GM12875 (cell line): Measurements from ENCODE around the gene RPTOR.

Experiments
- H3K4me3 ChIP-seq: one replicate; pipeline ENCODE4 v1.5.1; 2011; ENCODE audit warnings: low read depth, low read length, control low read depth
- CTCF ChIP-seq: IDR thresholded peaks from 2 replicates; pipeline ENCODE4 v1.5.1; 2011; ENCODE audit warnings: low read depth, mild to moderate bottlenecking, control low read depth, inconsistent platforms, low read length, moderate library complexity, borderline replicate concordance; ENCODE audit not compliant: insufficient read depth

The RPTOR gene

GRCh38 chr17:80996422-80997305 lies 452.0 kb downstream of the RPTOR start:
- no peak overlapping the region for H3K4me3 ChIP-seq
- no peak for TF ChIP-seq CTCF

DNA sequence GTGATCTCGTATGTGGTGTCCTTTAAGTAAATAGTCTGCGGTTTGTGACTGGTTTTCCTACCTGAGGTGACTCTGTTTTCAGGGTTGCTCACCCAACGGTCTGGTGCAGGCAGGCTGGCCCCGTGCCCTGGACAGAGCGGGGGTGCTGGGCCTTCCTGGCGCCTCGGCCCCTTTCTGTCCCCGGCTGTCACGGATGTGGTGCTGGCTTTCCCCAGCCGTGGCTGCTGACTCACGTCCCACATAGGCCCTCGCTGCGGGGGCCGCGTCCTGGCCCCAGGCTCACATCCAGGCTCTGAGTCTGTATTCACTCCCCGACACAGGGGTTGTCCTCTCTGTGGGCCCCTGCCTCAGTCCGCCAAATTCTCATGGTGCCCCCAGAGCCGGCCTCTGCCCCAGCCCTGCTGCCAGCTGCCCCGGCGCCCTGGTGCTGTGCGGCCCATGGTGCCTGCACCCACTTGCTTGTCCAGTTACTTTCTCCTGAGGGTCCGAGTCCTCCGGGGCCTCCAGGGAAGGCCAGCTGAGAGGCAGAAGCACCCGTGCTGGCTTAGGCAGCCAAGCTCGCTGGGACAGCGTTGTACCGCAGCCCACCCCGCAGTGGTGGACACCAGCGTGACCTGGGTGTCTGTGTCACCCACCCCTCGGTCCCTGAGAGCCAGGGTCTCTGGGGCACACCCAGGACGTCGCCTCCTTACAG lies 452.9 kb downstream of the RPTOR start:
- H3K4me3 ChIP-seq = no peak overlapping the region
- no peak for TF ChIP-seq CTCF

GRCh38 chr17:80998118-80998747 lies 453.6 kb downstream of the RPTOR start:
- H3K4me3 ChIP-seq = no peak overlapping the region
- TF ChIP-seq CTCF = no peak

- no peak overlapping the region for H3K4me3 ChIP-seq
- TF ChIP-seq CTCF = no peak
Measured at GRCh38 chr17:80998748-80999535, 454.3 kb downstream of the RPTOR start.

DNA sequence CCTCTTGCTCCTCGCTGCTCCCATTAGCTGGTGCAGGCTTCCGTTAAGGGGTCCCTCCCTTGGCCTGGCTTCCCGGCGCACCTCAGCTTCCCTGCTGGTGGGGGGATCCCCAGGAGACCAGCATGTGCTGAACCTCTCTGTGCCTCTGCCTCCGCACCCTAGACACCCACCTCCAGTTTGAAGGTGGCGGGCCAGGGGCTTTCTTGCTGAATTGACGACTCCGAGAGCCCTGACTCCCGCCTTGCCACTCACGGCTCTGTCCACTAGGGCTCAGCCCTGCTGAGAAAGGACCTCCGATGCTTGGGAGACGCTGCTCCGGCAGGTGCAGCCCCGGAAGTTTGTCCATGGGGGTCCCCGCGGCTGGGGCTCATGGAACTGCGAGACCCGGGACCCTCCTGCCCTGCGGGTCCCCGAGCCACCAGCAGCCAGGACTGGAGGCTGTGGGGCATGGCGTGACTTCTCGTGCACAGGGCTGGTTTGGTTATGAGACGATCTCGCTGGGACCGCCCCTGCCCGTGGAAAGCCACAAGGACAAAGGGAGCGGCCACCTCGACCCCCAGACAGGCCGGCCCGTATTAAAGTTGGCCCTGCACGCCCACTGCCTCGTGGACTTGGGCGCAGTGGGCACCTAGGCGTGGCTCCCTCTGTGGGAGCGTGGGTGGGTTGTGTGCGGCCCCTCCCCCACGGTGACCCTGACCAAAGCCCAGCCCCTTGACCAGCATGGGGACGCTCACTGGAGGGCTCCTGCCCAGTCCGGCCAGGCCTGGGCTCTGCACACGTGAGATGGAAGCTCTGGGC lies 455.1 kb downstream of the RPTOR start:
- no peak overlapping the region for H3K4me3 ChIP-seq
- no peak for TF ChIP-seq CTCF

- no peak for TF ChIP-seq CTCF
- H3K4me3 ChIP-seq = no peak overlapping the region
Measured at GRCh38 chr17:81000334-81000630, 455.6 kb downstream of the RPTOR start.
